H1 (cell line): ENCODE data around the gene ZSCAN25. TPM values are rescaled to one million over a fixed set of nuclear protein-coding genes. Genes with fewer than 3 reads are reported as not detected.

Experiments used
- CTCF ChIA-PET: fragments of 300-600 bp; sonication (Branson Sonifier 250); formaldehyde crosslinking; loops from one replicate; lab custom pipeline; 2021; ENCODE audit not compliant: partially characterized antibody; lab: Charles Lee
- POLR2A ChIA-PET: fragments of 300-600 bp; sonication (Branson Sonifier 250); formaldehyde crosslinking; loops from one replicate; lab custom pipeline; 2021; ENCODE audit warnings: inconsistent platforms; ENCODE audit not compliant: partially characterized antibody; lab: Charles Lee
- DNase-seq, 2 experiments: peaks; one replicate each; pipeline versions ENCODE4 v3.0.0 to v3.0.0-alpha.2; 2010 to 2022; ENCODE audit warnings: low spot score in 2 of 2, low read depth in 1 of 2, mixed read lengths in 1 of 2
- FAIRE-seq: peaks from 2 replicates; lab custom pipeline; 2011; peaks lifted over from hg19 to GRCh38; lab: Jason Lieb, UNC
- H2AFZ ChIP-seq: 2 replicates; pipeline ENCODE4 v1.8.1; 2012; ENCODE audit warnings: low read length, inconsistent platforms
- H2AK5ac ChIP-seq: 2 replicates; pipeline ENCODE4 v1.6.1; 2013; ENCODE audit warnings: low read depth, low read length
- H2BK120ac ChIP-seq: replicated peaks from 2 replicates; pipeline ENCODE3; 2013; ENCODE audit warnings: low read depth, low read length, inconsistent platforms
- H2BK12ac ChIP-seq: 2 replicates; pipeline ENCODE4 v1.6.1; 2013; ENCODE audit warnings: low read depth, low read length
- H2BK15ac ChIP-seq: 2 replicates; pipeline ENCODE4 v1.6.1; 2013; ENCODE audit warnings: low read length
- H2BK20ac ChIP-seq: 2 replicates; pipeline ENCODE4 v1.6.1; 2013; ENCODE audit warnings: low read length
- H2BK5ac ChIP-seq: 2 replicates; pipeline ENCODE4 v1.6.1; 2013; ENCODE audit warnings: low read depth, low read length
- H3K14ac ChIP-seq: 2 replicates; pipeline ENCODE4 v1.6.1; 2013; ENCODE audit warnings: inconsistent platforms; ENCODE audit not compliant: insufficient read length
- H3K18ac ChIP-seq: 2 replicates; pipeline ENCODE4 v1.6.1; 2013; ENCODE audit warnings: low read length; ENCODE audit errors: extremely low read depth
- H3K23ac ChIP-seq: 2 replicates; pipeline ENCODE4 v1.6.1; 2013; ENCODE audit warnings: inconsistent platforms; ENCODE audit not compliant: insufficient read length
- H3K23me2 ChIP-seq: 2 replicates; pipeline ENCODE4 v1.6.1; 2013; ENCODE audit warnings: low read depth, low read length
- H3K27ac ChIP-seq: 2 replicates; pipeline ENCODE4 v1.6.1; 2011; ENCODE audit warnings: low read depth, low read length, inconsistent platforms
- H3K27me3 ChIP-seq, 4 experiments: replicated peaks in 1 of 4; 1 replicate in 1 of 4; 2 replicates in 3 of 4; pipeline versions ENCODE4 v1.6.1 to v1.8.1; 2011 to 2013; ENCODE audit warnings: low read length in 3 of 4, mild to moderate bottlenecking in 3 of 4, inconsistent platforms in 2 of 4, mixed read lengths in 2 of 4, moderate library complexity in 1 of 4; ENCODE audit not compliant: control insufficient read depth in 3 of 4, insufficient read depth in 3 of 4; ENCODE audit errors: extremely low read depth in 1 of 4
- H3K36me3 ChIP-seq, 4 experiments: 2 replicates each; pipeline versions ENCODE4 v1.6.1 to v1.8.1; 2011 to 2013; ENCODE audit warnings: mild to moderate bottlenecking in 4 of 4, low read length in 3 of 4, moderate library complexity in 2 of 4, control low read depth in 1 of 4, inconsistent platforms in 1 of 4; ENCODE audit not compliant: insufficient read depth in 4 of 4, control insufficient read depth in 2 of 4
- H3K4ac ChIP-seq: replicated peaks from 2 replicates; pipeline ENCODE3; 2013; ENCODE audit warnings: low read length, low read depth, mixed read lengths, inconsistent platforms; ENCODE audit not compliant: insufficient read length
- H3K4me1 ChIP-seq, 4 experiments: replicated peaks in 1 of 4; 1 replicate in 1 of 4; 2 replicates in 3 of 4; pipeline versions ENCODE4 v1.6.1 to v1.8.1; 2011 to 2013; ENCODE audit warnings: low read length in 3 of 4, inconsistent platforms in 2 of 4, mixed read lengths in 1 of 4; ENCODE audit not compliant: insufficient read depth in 4 of 4, control insufficient read depth in 3 of 4
- H3K4me2 ChIP-seq, 2 experiments: 2 replicates each; pipeline versions ENCODE4 v1.6.1 to v1.8.1; 2011 to 2013; ENCODE audit warnings: low read depth in 2 of 2, low read length in 2 of 2, control low read depth in 1 of 2, inconsistent platforms in 1 of 2, mild to moderate bottlenecking in 1 of 2; ENCODE audit not compliant: insufficient read depth in 1 of 2
- H3K4me3 ChIP-seq, 4 experiments: fragments of 200-600, 300-600 bp in 1 of 4; sonication (generic), shearing (Covaris generic), sonication (Bioruptor Twin) in 1 of 4; 2 replicates each; pipeline versions ENCODE4 v1.5.1 to v1.8.1; 2011 to 2016; ENCODE audit warnings: low read length in 4 of 4, low read depth in 3 of 4, control low read depth in 2 of 4, inconsistent platforms in 2 of 4, mild to moderate bottlenecking in 2 of 4, mixed read lengths in 1 of 4, moderate library complexity in 1 of 4; ENCODE audit not compliant: insufficient read depth in 2 of 4; ENCODE audit errors: extremely low read depth in 1 of 4
- H3K56ac ChIP-seq: replicated peaks from 2 replicates; pipeline ENCODE3; 2013; ENCODE audit warnings: low read depth, mild to moderate bottlenecking, mixed read lengths, low read length, inconsistent platforms; ENCODE audit not compliant: insufficient read length
- H3K79me1 ChIP-seq: 2 replicates; pipeline ENCODE4 v1.6.1; 2013; ENCODE audit warnings: low read depth, low read length, control low read depth
- H3K79me2 ChIP-seq, 2 experiments: 2 replicates each; pipeline versions ENCODE4 v1.6.1 to v1.8.1; 2012 to 2013; ENCODE audit warnings: low read length in 2 of 2, mild to moderate bottlenecking in 2 of 2, inconsistent platforms in 1 of 2; ENCODE audit not compliant: insufficient read depth in 2 of 2, control insufficient read depth in 1 of 2
- H3K9ac ChIP-seq, 4 experiments: replicated peaks in 1 of 4; 1 replicate in 1 of 4; 2 replicates in 3 of 4; pipeline versions ENCODE4 v1.6.1 to v1.8.1; 2011 to 2013; ENCODE audit warnings: low read depth in 3 of 4, low read length in 3 of 4, control low read depth in 2 of 4, mild to moderate bottlenecking in 2 of 4, moderate library complexity in 2 of 4, inconsistent platforms in 1 of 4; ENCODE audit errors: extremely low read depth in 1 of 4
- H3K9me3 ChIP-seq, 2 experiments: 2 replicates each; pipeline versions ENCODE4 v1.6.1 to v1.8.1; 2012 to 2013; ENCODE audit warnings: mild to moderate bottlenecking in 2 of 2, moderate library complexity in 2 of 2, control low read depth in 1 of 2, inconsistent platforms in 1 of 2, low read depth in 1 of 2, low read length in 1 of 2, mixed read lengths in 1 of 2; ENCODE audit not compliant: insufficient read depth in 2 of 2
- H4K20me1 ChIP-seq, 2 experiments: replicated peaks in 1 of 2; 2 replicates each; pipeline versions ENCODE3 to v1.8.1; 2011 to 2013; ENCODE audit warnings: inconsistent platforms in 2 of 2, low read length in 2 of 2, mild to moderate bottlenecking in 1 of 2; ENCODE audit not compliant: insufficient read depth in 2 of 2, control insufficient read depth in 1 of 2
- H4K5ac ChIP-seq: 2 replicates; pipeline ENCODE4 v1.6.1; 2013; ENCODE audit warnings: low read length, low read depth, mixed read lengths, inconsistent platforms; ENCODE audit not compliant: insufficient read length
- H4K8ac ChIP-seq: 2 replicates; pipeline ENCODE4 v1.8.0; 2013; ENCODE audit warnings: mild to moderate bottlenecking, moderate library complexity, low read length, inconsistent platforms; ENCODE audit not compliant: insufficient read depth; ENCODE audit errors: extremely low read depth
- H4K91ac ChIP-seq: replicated peaks from 2 replicates; pipeline ENCODE3; 2013; ENCODE audit warnings: low read length, mixed read lengths, inconsistent platforms; ENCODE audit not compliant: insufficient read length
- ASH2L ChIP-seq: fragments of 200-600, 300-600 bp; sonication (generic); IDR thresholded peaks from one replicate; pipeline ENCODE4 v1.7.1; 2017; ENCODE audit warnings: low read length
- CBX5 ChIP-seq: fragments of 300-800, 300-1000 bp; sonication (generic); IDR thresholded peaks from 2 replicates; pipeline ENCODE4 v1.7.1; 2016; ENCODE audit warnings: antibody characterized with exemption, low read length, low read depth
- WGBS, 2 experiments: shearing (Covaris generic) in 1 of 2; methylation state at CpG; one replicate each; pipeline versions ENCODE4 v1.1.6 to v1.1.7; 2013 to 2015; ENCODE audit warnings: low lambda C conversion rate in 2 of 2, mixed read lengths in 2 of 2, inconsistent platforms in 1 of 2, low coverage in 1 of 2, missing lambda C conversion rate in 1 of 2; ENCODE audit not compliant: insufficient replicate concordance in 2 of 2, insufficient coverage in 1 of 2, insufficient read length in 1 of 2; ENCODE audit errors: extremely low coverage in 1 of 2, missing lambda C conversion rate in 1 of 2; 5-methylcytosine and 5-hydroxymethylcytosine counted together
- polyA plus RNA-seq, 7 experiments: library from polyadenylated mRNA; depleted of rRNA in 3 of 7; stranded (reverse) in 5 of 7; unstranded in 2 of 7; fragments of >200 nt in 5 of 7; fragments of 200-250 nt in 2 of 7; gene quantifications; 1 replicate in 5 of 7; 2 replicates in 1 of 7; 4 replicates in 1 of 7; pipeline versions ENCODE4 v1.2.1 to v1.2.3, GENCODE V29; 2011 to 2013; ENCODE audit warnings: missing spikeins in 2 of 7, mixed read lengths in 2 of 7
- total RNA-seq: library from RNA; stranded (reverse); fragmentation: NEBNext Ultra II Directional; extraction: Animal tissue kit (Norgen Biotek cat#: 25700); gene quantifications from 2 replicates; pipeline ENCODE4 v1.2.1, GENCODE V29; 2021

ZSCAN25 gene
- total and polyA plus RNA-seq, 2 of the 8 experiments (the other 6 are each of a cell fraction or from before 2014, with no cell fraction given): 10.1 to 18.6 TPM

GRCh38 chr7:99606531-99606930, 10.2 kb upstream of the ZSCAN25 start:
- no peak overlapping the region for H2BK15ac ChIP-seq
- no peaks in the 10 kb centered on the region; the same call in 1 of the 2 replicates for H3K23me2 ChIP-seq
- H3K79me2 ChIP-seq: no peaks in the 10 kb centered on the region
- no peak overlapping the region for H4K8ac ChIP-seq
- CTCF ChIA-PET: interaction anchor here (0.6 to 2.9 kb wide), 5 partner anchors 10 to 386 kb away, joined by 3 to 18 read pairs (median 4); partner anchors contain the start of gene ZSCAN25
- H2BK120ac ChIP-seq: no peak overlapping the region
- no peak overlapping the region for H3K4me3 ChIP-seq
- FAIRE-seq (no peak), DNase-seq (peak in 1 of 2 experiments; percentile 14)
- no peaks in the 10 kb centered on the region for H3K9me3 ChIP-seq
- H2BK5ac ChIP-seq: no peak overlapping the region
- no peak overlapping the region for H4K5ac ChIP-seq
- TF ChIP-seq ASH2L: no peak
- TF ChIP-seq CBX5: no peak
- H4K91ac ChIP-seq: no peak overlapping the region
- H3K4me1 ChIP-seq: peaks cover 0 to 3% (median under 1%) of the 10 kb centered on the region in 4 experiments; a peak in 3 of 7 replicates
- H3K27me3 ChIP-seq: peaks cover 0 to 3% (median 1%) of the 10 kb centered on the region in 4 experiments; a peak in 1 of 7 replicates
- H2AK5ac ChIP-seq: 0 out of 2 replicates have a peak overlapping the region, but pooled peaks have one; percentile 3
- no peak overlapping the region for H3K18ac ChIP-seq
- no peak overlapping the region for H2AFZ ChIP-seq
- H3K27ac ChIP-seq: no peak overlapping the region
- POLR2A ChIA-PET: interaction anchor here (3.8 kb wide), 1 partner anchor 10 kb away, joined by 16 read pairs; the partner anchor contains the start of gene ZSCAN25
- H3K36me3 ChIP-seq: no peaks in the 10 kb centered on the region
- H3K4ac ChIP-seq: no peak overlapping the region
- H3K9ac ChIP-seq: no peak overlapping the region
- 87% methylated on average over 8 of the region's 8 CpGs; no CpG with 5 or more reads in 1 of the 2 experiments for WGBS, 2 experiments
- no peak overlapping the region for H2BK12ac ChIP-seq
- no peak overlapping the region for H3K14ac ChIP-seq
- no peak overlapping the region for H3K56ac ChIP-seq
- H3K23ac ChIP-seq: no peak overlapping the region
- H3K79me1 ChIP-seq: no peaks in the 10 kb centered on the region
- no peak overlapping the region for H2BK20ac ChIP-seq
- no peak overlapping the region for H3K4me2 ChIP-seq
- no peaks in the 10 kb centered on the region for H4K20me1 ChIP-seq
